ENCODE results near the gene HTR3A.

Gene HTR3A

GRCh38 chr11:114039551-114039950 lies 64.6 kb downstream of the HTR3A start:
- no peak for TF ChIP-seq CTCF (IDR thresholded peaks at IDR 0.05; ENCODE audit: extremely low read depth, missing control alignments)
- DNase-seq (ENCODE audit: low spot score): no peak

Data from GM20000 (cell line).